ENCODE data around the gene TBC1D16.

GRCh38 chr17:80081596-80081995, 45.9 kb upstream of the TBC1D16 start:
- TF ChIP-seq CTCF (IDR thresholded peaks at IDR 0.05): no peak
- TF ChIP-seq POLR2A (IDR thresholded peaks at IDR 0.05): no peak

All from esophagus squamous epithelium (tissue), 4 donors.